OCI-LY7 (cell line): ENCODE data around the gene ATP5PD. TPM values are rescaled to one million over a fixed set of nuclear protein-coding genes. Genes with fewer than 3 reads are reported as not detected.

Source experiments
- BruUV-seq: library from RNA; stranded (reverse); fragments of 400-500 nt; replicated peaks from 2 replicates; lab custom pipeline; 2021; lab: Mats Ljungman, UMichigan
- CTCF ChIA-PET: fragments of 300-600 bp; sonication (Branson Sonifier 250); formaldehyde crosslinking; loops from one replicate; lab custom pipeline; 2022; ENCODE audit warnings: antibody characterized with exemption; ENCODE audit not compliant: unreplicated experiment; lab: Charles Lee
- POLR2A ChIA-PET: fragments of 300-600 bp; sonication (Branson Sonifier 250); formaldehyde crosslinking; loops from one replicate; lab custom pipeline; 2022; ENCODE audit warnings: antibody characterized with exemption; lab: Charles Lee
- DNase-seq: peaks from one replicate; pipeline ENCODE4 v3.0.0-alpha.2; 2015; ENCODE audit warnings: low spot score
- H2AFZ ChIP-seq: fragments of 200-600 bp; sonication (generic), shearing (Covaris generic); 2 replicates; pipeline ENCODE4 v1.6.1; 2014; ENCODE audit warnings: mild to moderate bottlenecking, antibody characterized with exemption, low read length, moderate library complexity
- H3K27ac ChIP-seq: fragments of 200-600 bp; sonication (generic); 2 replicates; pipeline ENCODE4 v1.5.1; 2014; ENCODE audit warnings: mixed run types, low read depth, mild to moderate bottlenecking, moderate library complexity, low read length, inconsistent platforms; ENCODE audit not compliant: poor library complexity, severe bottlenecking
- H3K36me3 ChIP-seq: fragments of 200-600 bp; sonication (generic); 2 replicates; pipeline ENCODE4 v1.6.1; 2014; ENCODE audit warnings: mild to moderate bottlenecking, antibody characterized with exemption, low read length, moderate library complexity, mixed read lengths; ENCODE audit not compliant: insufficient read depth
- H3K4me1 ChIP-seq: fragments of 200-600 bp; sonication (generic); 2 replicates; pipeline ENCODE4 v1.5.1; 2014; ENCODE audit warnings: mild to moderate bottlenecking, low read length; ENCODE audit not compliant: insufficient read depth, poor library complexity, severe bottlenecking
- H3K4me2 ChIP-seq: fragments of 200-600 bp; sonication (generic); 2 replicates; pipeline ENCODE4 v1.6.1; 2014; ENCODE audit warnings: mild to moderate bottlenecking, low read length
- H3K4me3 ChIP-seq: fragments of 200-600 bp; sonication (generic); 2 replicates; pipeline ENCODE4 v1.5.1; 2014; ENCODE audit warnings: mild to moderate bottlenecking, low read depth, low read length; ENCODE audit not compliant: poor library complexity, severe bottlenecking
- H3K79me2 ChIP-seq: fragments of 200-600 bp; sonication (generic); 2 replicates; pipeline ENCODE4 v1.6.1; 2016; ENCODE audit warnings: low read depth, mild to moderate bottlenecking, low read length, moderate library complexity, mixed read lengths; ENCODE audit not compliant: insufficient read depth
- H3K9me2 ChIP-seq: fragments of 200-600 bp; sonication (generic); 2 replicates; pipeline ENCODE4 v1.6.1; 2016; ENCODE audit warnings: mild to moderate bottlenecking, low read length, mixed read lengths; ENCODE audit not compliant: insufficient read depth
- H3K9me3 ChIP-seq: fragments of 200-600 bp; sonication (generic); 2 replicates; pipeline ENCODE4 v1.6.1; 2014; ENCODE audit warnings: mild to moderate bottlenecking, mixed run types, low read length, mixed read lengths
- H4K20me1 ChIP-seq: fragments of 200-600 bp; sonication (generic); 2 replicates; pipeline ENCODE4 v1.6.1; 2014; ENCODE audit warnings: mild to moderate bottlenecking, antibody characterized with exemption, low read length, moderate library complexity, mixed read lengths; ENCODE audit not compliant: insufficient read depth
- EZH2phosphoT487 ChIP-seq: fragments of 200-600 bp; sonication (generic); IDR thresholded peaks from 2 replicates; pipeline ENCODE4 v1.6.1; 2018; ENCODE audit warnings: low read depth, borderline replicate concordance, mild to moderate bottlenecking, mixed run types, antibody characterized with exemption, low read length, moderate library complexity, mixed read lengths
- intact Hi-C: fragments of 100-400 bp; cut with micrococcal nuclease; formaldehyde crosslinking; loops from one replicate; pipeline ENCODE4 v1.10.0; 2022; ENCODE audit not compliant: unreplicated experiment
- total RNA-seq, 2 experiments: library from RNA; depleted of rRNA in 1 of 2; stranded (reverse); fragments of >200 nt in 1 of 2; shearing (Covaris generic) in 1 of 2; gene quantifications; 2 replicates each; pipeline ENCODE4 v1.2.3, GENCODE V29; 2014 to 2022
- TF ChIP-seq, protein P1 (sequence below): fragments of 200-600 bp; sonication (generic); conservative IDR thresholded peaks from 2 replicates; pipeline ENCODE4 v1.5.1; 2014; ENCODE audit warnings: mild to moderate bottlenecking, antibody characterized with exemption, low read length, moderate library complexity, mixed read lengths

ATP5PD gene
- total RNA-seq, 2 experiments from 2014 or later: 301 to 317 TPM

DNA sequence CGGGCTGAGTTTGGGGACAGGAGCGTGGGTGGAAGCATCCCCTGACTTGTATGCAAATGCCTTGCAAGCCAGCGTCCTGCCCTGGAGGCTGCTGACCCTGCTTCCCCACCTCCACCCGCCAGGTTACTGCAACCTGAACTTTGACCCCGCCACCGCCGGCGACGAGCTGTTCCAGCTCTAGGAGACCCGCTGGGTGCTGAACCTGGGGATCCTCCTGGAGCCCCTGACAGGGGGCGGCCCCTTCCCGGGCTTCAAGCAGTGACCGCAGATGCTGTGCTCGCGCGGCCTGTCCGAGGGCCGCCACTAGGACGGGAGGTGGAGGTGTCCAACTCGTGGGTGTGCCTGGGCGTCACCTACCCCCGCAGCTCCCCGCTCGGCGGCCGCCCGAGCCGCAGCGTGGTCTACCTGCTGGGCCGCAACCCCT is 30.3 kb upstream of the ATP5PD start:
- DNase-seq: no peak
- H2AFZ ChIP-seq: peak overlapping the region; percentile 44
- TF ChIP-seq EZH2phosphoT487: no peak
- TF ChIP-seq, protein P1, sequence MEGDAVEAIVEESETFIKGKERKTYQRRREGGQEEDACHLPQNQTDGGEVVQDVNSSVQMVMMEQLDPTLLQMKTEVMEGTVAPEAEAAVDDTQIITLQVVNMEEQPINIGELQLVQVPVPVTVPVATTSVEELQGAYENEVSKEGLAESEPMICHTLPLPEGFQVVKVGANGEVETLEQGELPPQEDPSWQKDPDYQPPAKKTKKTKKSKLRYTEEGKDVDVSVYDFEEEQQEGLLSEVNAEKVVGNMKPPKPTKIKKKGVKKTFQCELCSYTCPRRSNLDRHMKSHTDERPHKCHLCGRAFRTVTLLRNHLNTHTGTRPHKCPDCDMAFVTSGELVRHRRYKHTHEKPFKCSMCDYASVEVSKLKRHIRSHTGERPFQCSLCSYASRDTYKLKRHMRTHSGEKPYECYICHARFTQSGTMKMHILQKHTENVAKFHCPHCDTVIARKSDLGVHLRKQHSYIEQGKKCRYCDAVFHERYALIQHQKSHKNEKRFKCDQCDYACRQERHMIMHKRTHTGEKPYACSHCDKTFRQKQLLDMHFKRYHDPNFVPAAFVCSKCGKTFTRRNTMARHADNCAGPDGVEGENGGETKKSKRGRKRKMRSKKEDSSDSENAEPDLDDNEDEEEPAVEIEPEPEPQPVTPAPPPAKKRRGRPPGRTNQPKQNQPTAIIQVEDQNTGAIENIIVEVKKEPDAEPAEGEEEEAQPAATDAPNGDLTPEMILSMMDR: no peak
- peak overlapping the region; percentile 27; the same call in 1 of the 2 replicates for H3K4me2 ChIP-seq
- H3K4me3 ChIP-seq: peak overlapping the region; percentile 35
- H3K36me3 ChIP-seq: no peaks in the 10 kb centered on the region
- H3K9me3 ChIP-seq: no peaks in the 10 kb centered on the region
- no peaks in the 10 kb centered on the region for H3K79me2 ChIP-seq
- ChIA-PET CTCF (no interaction called here), POLR2A (no interaction called here)
- no TSS peak for BruUV-seq
- no peaks in the 10 kb centered on the region for H3K4me1 ChIP-seq
- intact Hi-C loops: no loop called here
- no peak overlapping the region for H3K27ac ChIP-seq
- H3K9me2 ChIP-seq: no peaks in the 10 kb centered on the region
- no peaks in the 10 kb centered on the region for H4K20me1 ChIP-seq

DNA sequence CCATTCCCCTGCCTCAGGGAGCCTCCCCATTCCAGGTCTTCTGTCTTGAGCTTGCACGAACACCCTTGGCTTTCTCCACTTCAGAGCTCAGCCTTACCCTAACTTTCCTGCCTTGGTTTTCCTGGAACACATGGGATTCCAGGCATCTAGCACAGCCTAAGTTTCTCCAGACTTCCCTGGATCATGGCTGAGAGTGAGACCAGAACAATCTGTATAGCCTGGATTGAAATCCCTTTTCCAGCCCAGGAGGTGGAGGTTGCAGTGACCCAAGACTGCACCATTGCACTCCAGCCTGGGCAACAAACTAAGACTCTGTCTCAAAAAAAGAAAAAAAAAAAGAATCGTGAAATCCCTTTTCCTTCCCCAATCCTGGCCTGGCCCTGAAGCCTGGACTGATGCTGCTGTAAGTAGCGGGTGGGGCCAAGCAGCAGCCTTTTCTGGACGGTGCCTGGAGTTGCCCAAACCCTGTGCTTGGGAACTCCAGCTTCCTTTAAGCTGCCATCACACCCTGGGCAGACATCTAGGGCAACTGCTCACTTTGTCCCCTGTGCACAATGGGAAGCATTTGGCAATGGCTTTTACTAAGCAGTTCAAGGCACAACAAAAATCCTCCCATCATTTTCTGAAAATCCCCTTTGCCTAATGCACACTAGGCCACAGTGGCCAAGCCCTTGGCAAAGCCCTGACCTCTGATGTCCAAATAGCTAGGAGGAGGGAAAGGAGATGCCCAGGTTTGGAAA is 29.0 kb upstream of the ATP5PD start:
- POLR2A ChIA-PET: interaction anchor here (0.6 to 1.2 kb wide), 4 partner anchors 28 to 886 kb away, joined by 3 to 4 read pairs (median 4); partner anchors contain the start of gene MRPL58

More for the DNA sequence above, 29.0 kb upstream of the ATP5PD start:
- no peaks in the 10 kb centered on the region for H3K4me1 ChIP-seq
- no peaks in the 10 kb centered on the region for H3K36me3 ChIP-seq
- H4K20me1 ChIP-seq: no peaks in the 10 kb centered on the region
- CTCF ChIA-PET: no interaction called here
- no peak overlapping the region for H3K4me2 ChIP-seq
- BruUV-seq: no TSS peak
- no peak overlapping the region for H2AFZ ChIP-seq
- H3K9me2 ChIP-seq: no peaks in the 10 kb centered on the region
- intact Hi-C loops: no loop called here
- TF ChIP-seq, protein P1: no peak
- TF ChIP-seq EZH2phosphoT487: no peak
- DNase-seq: no peak
- H3K9me3 ChIP-seq: no peaks in the 10 kb centered on the region
- no peak overlapping the region for H3K4me3 ChIP-seq
- no peaks in the 10 kb centered on the region for H3K79me2 ChIP-seq
- H3K27ac ChIP-seq: no peak overlapping the region
